Natural killer cell (primary cell): Measurements from ENCODE around the gene KANK2. TPM values are rescaled to one million over a fixed set of nuclear protein-coding genes. Genes with fewer than 3 reads are reported as not detected.

Experiments used
- ATAC-seq, 3 donors: fragments of 150-1000 bp in 2 of 3; fragments of 200-7000 bp in 1 of 3; cut with Tn5 transposase; 1 replicate in 1 of 3; 2 replicates in 2 of 3; pipeline ENCODE4 v1.10.0; 2021; ENCODE audit warnings: mild to moderate bottlenecking in 2 of 3, moderate library complexity in 2 of 3
- DNase-seq, 2 donors: peaks; one replicate each; pipeline versions ENCODE4 v3.0.0 to v3.0.0-alpha.2; 2013 to 2021; ENCODE audit warnings: mixed read lengths in 1 of 2
- H3K27ac ChIP-seq: one replicate; pipeline ENCODE4 v1.5.1; 2013; ENCODE audit warnings: mild to moderate bottlenecking, low read length
- H3K27me3 ChIP-seq: one replicate; pipeline ENCODE4 v1.6.1; 2013; ENCODE audit warnings: low read length; ENCODE audit not compliant: control insufficient read depth, insufficient read depth
- H3K36me3 ChIP-seq: one replicate; pipeline ENCODE4 v1.6.1; 2013; ENCODE audit warnings: low read length; ENCODE audit not compliant: control insufficient read depth, insufficient read depth
- H3K4me1 ChIP-seq: one replicate; pipeline ENCODE4 v1.6.1; 2013; ENCODE audit warnings: low read length; ENCODE audit not compliant: control insufficient read depth, insufficient read depth
- H3K4me3 ChIP-seq: one replicate; pipeline ENCODE4 v1.5.1; 2013; ENCODE audit warnings: low read length
- H3K9me3 ChIP-seq: one replicate; pipeline ENCODE4 v1.6.1; 2013; ENCODE audit warnings: low read length; ENCODE audit not compliant: control insufficient read depth, insufficient read depth
- H3K27ac Mint-ChIP-seq, 2 donors: one replicate each; pipeline ENCODE4 v1.8.0; 2022; ENCODE audit warnings: mild to moderate bottlenecking in 2 of 2, mixed read lengths in 2 of 2, moderate library complexity in 1 of 2
- H3K27me3 Mint-ChIP-seq, 2 donors: one replicate each; pipeline ENCODE4 v1.8.0; 2022; ENCODE audit warnings: low read depth in 2 of 2, mixed read lengths in 2 of 2
- H3K36me3 Mint-ChIP-seq: one replicate; pipeline ENCODE4 v1.8.0; 2022; ENCODE audit warnings: mixed read lengths
- H3K4me1 Mint-ChIP-seq, 2 donors: one replicate each; pipeline ENCODE4 v1.8.0; 2022; ENCODE audit warnings: mixed read lengths in 2 of 2
- H3K4me3 Mint-ChIP-seq: one replicate; pipeline ENCODE4 v1.8.0; 2022; ENCODE audit warnings: mild to moderate bottlenecking, moderate library complexity, mixed read lengths
- H3K9me3 Mint-ChIP-seq, 2 donors: one replicate each; pipeline ENCODE4 v1.8.0; 2022; ENCODE audit warnings: mixed read lengths in 2 of 2
- WGBS: methylation state at CpG from one replicate; pipeline ENCODE4 v1.1.7; 2013; ENCODE audit warnings: missing lambda C conversion rate; ENCODE audit not compliant: insufficient coverage; 5-methylcytosine and 5-hydroxymethylcytosine counted together
- intact Hi-C: fragments of 100-400 bp; cut with micrococcal nuclease; formaldehyde crosslinking; loops from one replicate; pipeline ENCODE4 v1.14.2; 2022
- total RNA-seq, 4 donors: library from RNA; stranded (reverse); fragments of 120-200 nt in 1 of 4; gene quantifications; one replicate each; pipeline versions ENCODE4 v1.2.3 to v1.2.4, GENCODE V29; 2013 to 2022
- TF ChIP-seq, protein P1 (sequence below): fragments of 200-600 bp; IDR thresholded peaks from one replicate; pipeline ENCODE4 v1.8.0; 2022; ENCODE audit warnings: antibody characterized with exemption

KANK2 gene
- total RNA-seq, 3 donors from 2014 or later (not counting 1 experiment from before 2014, with no cell fraction given), result 0.82 to 1.3 (median 0.85) TPM

DNA sequence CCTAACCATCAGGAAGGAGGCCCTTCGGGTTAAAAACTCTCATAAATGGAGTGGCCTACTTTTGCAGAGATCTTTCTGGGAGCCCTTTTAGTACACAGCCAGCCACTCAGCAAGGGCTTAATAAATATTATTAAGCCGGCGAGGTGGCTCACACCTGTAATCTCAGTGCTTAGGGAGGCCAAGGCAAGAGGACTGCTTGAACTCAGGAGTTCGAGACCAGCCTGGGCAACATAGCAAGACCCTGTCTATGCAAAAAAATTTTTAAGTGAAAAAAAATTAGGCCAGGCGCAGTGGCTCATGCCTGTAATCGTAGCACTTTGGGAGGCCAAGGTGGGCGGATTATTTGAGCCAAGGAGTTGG is 810 bp upstream of the KANK2 start:
- WGBS, result 91% methylated on average over 7 of the region's 7 CpGs
- no peaks in the 10 kb centered on the region for H3K9me3 ChIP-seq
- H3K4me3 ChIP-seq, result peak overlapping the region; percentile 50
- H3K4me3 Mint-ChIP-seq, result peak overlapping the region; percentile 88
- H3K4me1 Mint-ChIP-seq, result peaks cover 0 to 17% of the 10 kb centered on the region in 2 donors
- ATAC-seq (no peak), DNase-seq (no peak)
- intact Hi-C loops, result no loop called here
- no peaks in the 10 kb centered on the region for H3K9me3 Mint-ChIP-seq
- peaks cover 0 to 4% of the 10 kb centered on the region in 2 donors for H3K27me3 Mint-ChIP-seq
- H3K36me3 Mint-ChIP-seq, result no peaks in the 10 kb centered on the region
- no peak overlapping the region for H3K27ac ChIP-seq
- H3K27me3 ChIP-seq, result no peaks in the 10 kb centered on the region
- H3K27ac Mint-ChIP-seq, result peak overlapping the region in 1 of 2 donors; percentile 52
- peaks cover 13% of the 10 kb centered on the region for H3K4me1 ChIP-seq
- no peaks in the 10 kb centered on the region for H3K36me3 ChIP-seq
- TF ChIP-seq, protein P1, sequence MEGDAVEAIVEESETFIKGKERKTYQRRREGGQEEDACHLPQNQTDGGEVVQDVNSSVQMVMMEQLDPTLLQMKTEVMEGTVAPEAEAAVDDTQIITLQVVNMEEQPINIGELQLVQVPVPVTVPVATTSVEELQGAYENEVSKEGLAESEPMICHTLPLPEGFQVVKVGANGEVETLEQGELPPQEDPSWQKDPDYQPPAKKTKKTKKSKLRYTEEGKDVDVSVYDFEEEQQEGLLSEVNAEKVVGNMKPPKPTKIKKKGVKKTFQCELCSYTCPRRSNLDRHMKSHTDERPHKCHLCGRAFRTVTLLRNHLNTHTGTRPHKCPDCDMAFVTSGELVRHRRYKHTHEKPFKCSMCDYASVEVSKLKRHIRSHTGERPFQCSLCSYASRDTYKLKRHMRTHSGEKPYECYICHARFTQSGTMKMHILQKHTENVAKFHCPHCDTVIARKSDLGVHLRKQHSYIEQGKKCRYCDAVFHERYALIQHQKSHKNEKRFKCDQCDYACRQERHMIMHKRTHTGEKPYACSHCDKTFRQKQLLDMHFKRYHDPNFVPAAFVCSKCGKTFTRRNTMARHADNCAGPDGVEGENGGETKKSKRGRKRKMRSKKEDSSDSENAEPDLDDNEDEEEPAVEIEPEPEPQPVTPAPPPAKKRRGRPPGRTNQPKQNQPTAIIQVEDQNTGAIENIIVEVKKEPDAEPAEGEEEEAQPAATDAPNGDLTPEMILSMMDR, result no peak

DNA sequence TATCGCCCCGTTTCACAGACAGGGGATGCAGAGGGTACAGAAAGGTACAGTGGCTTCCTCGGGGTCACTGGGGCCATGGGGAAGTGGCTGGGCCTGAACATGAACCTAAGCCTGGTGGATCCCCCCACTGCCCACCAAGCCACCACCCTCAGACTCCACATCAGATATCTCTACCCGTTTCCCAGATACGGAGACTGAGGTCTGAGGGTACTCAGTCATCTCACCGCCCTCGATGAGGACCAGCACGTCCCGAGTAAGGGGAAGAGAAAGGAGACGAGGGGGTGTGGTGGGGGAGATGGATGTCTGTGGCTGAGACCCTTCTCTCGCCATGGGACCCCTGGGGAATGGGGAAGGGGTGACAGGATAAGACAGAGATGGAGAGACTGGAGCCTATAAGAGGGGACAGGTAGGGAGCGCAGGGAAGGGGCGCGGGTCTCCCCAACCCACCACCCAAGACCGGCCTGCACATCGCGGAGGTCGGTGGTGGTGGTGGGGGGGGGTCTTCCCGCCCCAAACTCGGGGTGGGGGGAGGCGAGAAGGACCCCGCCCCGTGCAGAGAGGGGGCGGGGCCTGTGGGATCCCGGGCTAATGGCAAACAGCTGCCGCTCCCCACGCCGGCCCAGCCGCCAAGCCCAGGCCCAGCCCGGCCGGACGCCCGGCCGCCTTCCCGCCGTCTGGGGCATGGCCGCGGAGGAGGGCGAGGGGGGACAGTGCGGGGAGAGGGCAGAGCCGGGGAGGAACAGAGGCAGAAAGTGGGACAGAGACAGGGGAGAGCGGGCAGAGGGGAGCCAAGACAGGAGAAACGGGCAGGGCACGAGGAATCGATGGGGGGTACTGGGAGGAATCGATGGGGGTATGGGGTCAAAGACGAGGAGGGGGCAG is 698 bp downstream of the KANK2 start:
- H3K9me3 Mint-ChIP-seq, result no peaks in the 10 kb centered on the region
- H3K27ac Mint-ChIP-seq, result peak overlapping the region in 1 of 2 donors; percentile 58
- ATAC-seq (no peak), DNase-seq (no peak)
- H3K27me3 Mint-ChIP-seq, result peaks cover 0 to 3% of the 10 kb centered on the region in 2 donors
- intact Hi-C loops, result no loop called here
- H3K4me3 Mint-ChIP-seq, result peak overlapping the region; percentile 69
- Histone ChIP-seq H3K9me3 (no peaks in the 10 kb centered on the region), H3K36me3 (no peaks in the 10 kb centered on the region), H3K27ac (no peak overlapping the region), H3K27me3 (no peaks in the 10 kb centered on the region), H3K4me3 (peak overlapping the region; percentile 46), H3K4me1 (peaks cover 13% of the 10 kb centered on the region)
- TF ChIP-seq, protein P1, result no peak
- peaks cover 0 to 15% of the 10 kb centered on the region in 2 donors for H3K4me1 Mint-ChIP-seq
- H3K36me3 Mint-ChIP-seq, result no peaks in the 10 kb centered on the region
- WGBS, result 14% methylated on average over 39 of the region's 47 CpGs

DNA sequence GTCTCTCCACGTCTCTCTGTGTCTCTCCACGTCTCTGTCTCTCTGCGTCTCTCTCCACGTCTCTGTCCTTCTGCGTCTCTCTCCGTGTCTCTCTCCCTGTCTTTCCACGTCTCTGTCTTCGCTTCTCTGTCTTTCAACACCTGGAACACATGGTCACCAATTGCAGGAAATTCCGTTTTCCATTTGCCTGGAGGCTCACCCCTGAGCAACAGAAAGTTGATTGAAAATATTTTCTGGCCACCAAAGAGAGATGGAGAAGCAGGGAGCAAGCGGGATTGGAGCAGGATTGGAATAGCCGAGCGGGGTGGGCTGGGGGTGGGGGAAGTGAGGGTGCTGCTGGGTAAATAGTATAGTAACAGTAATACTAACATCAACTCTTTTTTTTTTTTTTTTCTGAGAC is 1.7 kb downstream of the KANK2 start:
- Histone ChIP-seq H3K36me3 (no peaks in the 10 kb centered on the region), H3K4me3 (no peak overlapping the region), H3K27ac (no peak overlapping the region), H3K27me3 (no peaks in the 10 kb centered on the region), H3K9me3 (no peaks in the 10 kb centered on the region), H3K4me1 (peaks cover 13% of the 10 kb centered on the region)
- H3K4me3 Mint-ChIP-seq, result peak overlapping the region; percentile 21
- peaks cover 0 to 3% of the 10 kb centered on the region in 2 donors for H3K27me3 Mint-ChIP-seq
- WGBS, result 86% methylated on average over 10 of the region's 12 CpGs
- H3K36me3 Mint-ChIP-seq, result no peaks in the 10 kb centered on the region
- H3K9me3 Mint-ChIP-seq, result no peaks in the 10 kb centered on the region
- H3K27ac Mint-ChIP-seq, result no peak overlapping the region
- no peak for ATAC-seq
- DNase-seq, result no peak
- peaks cover 0 to 15% of the 10 kb centered on the region in 2 donors for H3K4me1 Mint-ChIP-seq
- TF ChIP-seq, protein P1, result no peak
- intact Hi-C loops, result no loop called here
